NCI-H1417 treated with DMSO at 0.1 percent for 48 hours (cell line): ENCODE measurements around the gene CCNY.

Experiments
- DNase-seq: peaks from one replicate; lab custom pipeline; 2025; lab: John Stamatoyannopoulos, UW

CCNY gene

GRCh38 chr10:35562427-35562826, 226.1 kb downstream of the CCNY start:
- no peak for DNase-seq

GRCh38 chr10:35563261-35563891, 227.1 kb downstream of the CCNY start:
- no peak for DNase-seq

- DNase-seq, result no peak
Measured at GRCh38 chr10:35564341-35564968, 228.1 kb downstream of the CCNY start.

DNA sequence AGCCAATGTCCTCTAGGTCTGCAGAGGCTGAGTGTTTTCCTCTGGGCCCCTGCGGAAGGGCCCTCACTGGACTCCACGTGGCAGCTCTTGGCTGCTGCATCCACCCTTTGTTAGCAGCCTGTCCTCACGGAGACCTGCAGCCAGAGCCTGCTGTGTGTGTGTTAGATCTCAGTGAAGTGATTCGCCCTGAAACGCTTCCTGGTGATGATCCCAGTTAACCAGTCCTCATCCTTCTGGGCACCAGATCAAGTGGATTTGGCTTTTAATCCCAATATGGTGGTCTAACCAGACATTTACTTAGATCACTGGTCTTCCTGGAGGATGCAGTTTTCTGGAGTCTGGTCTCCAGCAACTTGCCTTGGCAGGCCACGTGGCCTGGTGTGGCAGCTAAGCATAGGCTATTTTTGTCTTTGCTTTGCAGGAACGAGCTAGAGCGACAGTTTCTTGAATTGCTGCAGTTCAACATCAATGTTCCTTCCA, 229.3 kb downstream of the CCNY start:
- DNase-seq, result no peak

DNA sequence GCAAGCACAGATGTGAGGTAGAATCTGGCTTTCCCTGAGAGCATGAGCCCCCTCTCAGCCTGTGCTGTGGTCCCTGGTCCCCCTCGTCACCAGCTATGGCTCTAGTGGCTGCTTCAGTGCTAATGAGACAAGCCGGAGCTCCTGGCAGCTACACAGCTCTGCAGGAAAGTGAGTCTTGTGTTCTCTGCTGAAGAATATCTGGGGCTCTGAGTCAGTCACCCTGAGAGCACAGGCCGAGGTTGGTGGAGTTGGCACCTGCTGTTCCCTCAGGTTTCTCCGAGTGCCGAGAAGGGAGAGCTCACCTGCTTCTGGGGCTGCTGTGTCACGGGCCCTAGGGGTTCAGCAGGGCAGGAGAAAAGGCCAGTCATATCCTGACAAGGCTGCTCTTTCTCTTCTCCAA, 231.6 kb downstream of the CCNY start:
- no peak for DNase-seq

DNA sequence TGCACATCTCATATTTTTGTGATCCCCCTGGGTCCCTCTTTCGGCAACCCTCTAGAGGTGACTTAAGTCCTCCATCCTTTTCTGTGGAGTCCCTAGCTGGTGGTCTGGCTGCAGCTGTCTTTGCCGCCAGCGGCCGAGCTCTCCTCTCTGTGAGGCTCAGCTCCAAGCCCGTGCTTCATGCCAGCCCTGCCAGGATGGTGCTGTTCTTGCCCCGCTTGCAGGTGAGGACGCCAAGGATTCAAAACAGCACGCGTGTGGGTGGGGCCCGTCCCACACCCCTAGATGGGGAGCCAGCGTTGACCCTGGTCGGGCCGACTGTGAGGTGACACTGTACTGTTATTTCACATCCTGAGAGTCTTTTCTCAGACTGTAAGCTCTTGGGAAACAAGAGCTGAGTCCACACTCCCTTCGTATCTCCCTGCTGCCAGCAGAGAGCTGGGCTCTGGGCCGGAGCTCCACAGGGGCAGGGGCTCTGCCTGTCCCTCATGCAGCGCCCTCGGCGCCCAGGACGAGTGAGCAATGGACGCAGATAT, 232.2 kb downstream of the CCNY start:
- no peak for DNase-seq

- DNase-seq, result no peak
Measured at GRCh38 chr10:35569111-35569707, 232.9 kb downstream of the CCNY start.

DNA sequence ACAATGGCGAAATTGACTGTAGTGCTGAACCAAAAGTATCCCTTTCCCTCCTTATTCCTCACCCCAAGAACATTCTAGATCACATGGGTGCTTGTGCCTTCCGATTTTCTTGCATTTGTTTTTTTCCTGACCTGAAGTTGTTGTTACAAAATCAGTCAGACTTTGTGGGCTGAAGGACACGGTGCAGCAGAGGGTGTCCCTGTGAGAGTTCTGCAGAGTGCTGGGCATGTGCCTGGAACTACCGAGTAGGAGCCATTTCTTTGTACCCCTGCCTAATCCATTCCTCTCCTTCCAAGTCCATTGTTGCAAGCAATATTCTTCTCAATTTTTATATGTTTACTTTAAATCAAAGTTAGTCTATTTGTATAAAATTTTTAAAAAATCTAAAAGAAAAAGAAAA, 233.5 kb downstream of the CCNY start:
- DNase-seq, result no peak

DNA sequence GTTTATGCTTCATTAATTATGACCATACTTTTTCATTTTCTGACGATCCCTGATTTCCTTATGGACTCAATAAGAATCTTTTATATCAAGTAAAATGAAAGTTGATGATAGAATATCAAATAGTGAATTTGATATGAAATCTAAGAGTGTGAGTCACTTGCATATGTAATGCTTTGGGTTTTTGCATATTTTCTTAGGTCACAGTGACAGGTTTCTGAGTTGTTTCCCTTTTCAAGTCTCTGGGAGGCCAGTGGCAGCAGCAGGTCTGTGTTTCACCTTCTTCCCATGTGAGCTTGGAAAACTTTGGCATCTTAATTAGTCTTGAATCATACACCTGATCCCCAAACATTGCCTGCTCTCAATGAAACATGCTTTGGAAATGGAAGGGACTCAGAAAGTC, 234.1 kb downstream of the CCNY start:
- no peak for DNase-seq

GRCh38 chr10:35572583-35572982, 236.3 kb downstream of the CCNY start:
- no peak for DNase-seq

- no peak for DNase-seq
Measured at GRCh38 chr10:35573796-35574195, 237.5 kb downstream of the CCNY start.

GRCh38 chr10:35574924-35575352, 238.6 kb downstream of the CCNY start:
- no peak for DNase-seq

GRCh38 chr10:35575640-35576039, 239.3 kb downstream of the CCNY start:
- DNase-seq, result no peak

DNA sequence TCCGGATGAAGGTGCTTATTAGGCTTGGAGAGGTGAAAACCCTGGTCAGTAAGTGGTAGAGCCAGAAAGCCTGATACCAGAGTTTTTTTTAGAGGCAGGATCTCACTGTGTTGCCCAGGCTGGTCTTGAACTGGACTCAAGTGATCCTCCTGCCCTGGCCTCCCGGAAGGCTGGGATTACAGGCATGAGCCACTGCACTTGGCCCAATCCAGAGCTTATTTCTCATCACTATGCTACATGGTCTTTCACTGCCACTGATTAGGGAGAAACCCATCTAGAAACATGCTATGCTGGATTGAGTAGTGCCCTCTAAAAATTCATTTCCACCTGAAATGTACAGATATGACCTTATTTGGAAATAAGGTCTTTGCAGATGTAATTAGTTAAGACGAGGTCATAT, 240.4 kb downstream of the CCNY start:
- DNase-seq, result no peak

DNA sequence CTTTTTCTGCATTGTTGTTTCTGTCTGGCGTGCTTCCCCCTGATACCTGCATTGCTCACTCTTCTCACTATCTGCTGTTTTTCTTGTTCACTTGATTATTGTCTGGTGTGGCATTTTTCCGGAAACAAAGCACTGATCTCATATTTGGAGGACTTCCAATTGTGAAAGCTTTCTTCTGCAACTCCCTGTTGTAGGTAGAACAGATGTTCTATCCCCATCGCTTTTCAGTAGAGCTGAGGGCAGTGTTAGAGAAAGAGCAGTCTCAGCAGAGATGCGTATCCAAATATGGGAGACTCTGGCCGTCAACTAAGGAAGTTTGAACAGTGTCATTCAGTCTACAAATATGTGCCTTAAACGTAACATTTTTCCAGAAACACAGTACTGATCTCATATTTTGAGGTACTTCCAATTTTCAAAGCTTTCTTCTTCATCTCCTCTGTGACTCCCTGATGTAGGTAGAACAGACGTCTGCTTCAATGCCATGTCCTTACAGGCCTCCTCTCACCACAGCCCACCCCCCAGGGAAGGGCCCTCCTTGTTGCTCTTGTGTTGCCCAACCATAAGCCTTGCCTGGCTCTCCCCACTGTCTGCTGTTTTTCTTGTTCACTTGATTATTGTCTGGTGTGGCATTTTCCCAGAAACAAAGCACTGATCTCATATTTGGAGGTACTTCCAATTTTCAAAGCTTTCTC, 241.8 kb downstream of the CCNY start:
- no peak for DNase-seq

DNA sequence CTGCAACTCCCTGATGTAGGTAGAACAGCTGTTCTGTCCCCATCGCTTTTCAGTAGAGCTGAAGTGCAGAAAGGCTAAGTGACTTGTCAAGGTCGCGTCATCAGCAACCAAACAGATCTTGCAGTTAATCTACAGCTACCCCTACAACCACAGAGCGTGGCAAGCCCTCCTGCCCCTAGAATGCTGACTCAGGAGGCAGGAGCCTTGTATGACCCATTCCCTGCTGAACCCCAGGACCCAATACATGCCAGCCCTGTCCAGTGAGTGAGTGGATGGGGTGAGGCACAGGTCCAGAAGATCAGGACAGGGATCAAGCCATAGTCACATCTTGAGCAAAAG, 242.3 kb downstream of the CCNY start:
- DNase-seq, result no peak

GRCh38 chr10:35579116-35579515, 242.8 kb downstream of the CCNY start:
- no peak for DNase-seq

DNA sequence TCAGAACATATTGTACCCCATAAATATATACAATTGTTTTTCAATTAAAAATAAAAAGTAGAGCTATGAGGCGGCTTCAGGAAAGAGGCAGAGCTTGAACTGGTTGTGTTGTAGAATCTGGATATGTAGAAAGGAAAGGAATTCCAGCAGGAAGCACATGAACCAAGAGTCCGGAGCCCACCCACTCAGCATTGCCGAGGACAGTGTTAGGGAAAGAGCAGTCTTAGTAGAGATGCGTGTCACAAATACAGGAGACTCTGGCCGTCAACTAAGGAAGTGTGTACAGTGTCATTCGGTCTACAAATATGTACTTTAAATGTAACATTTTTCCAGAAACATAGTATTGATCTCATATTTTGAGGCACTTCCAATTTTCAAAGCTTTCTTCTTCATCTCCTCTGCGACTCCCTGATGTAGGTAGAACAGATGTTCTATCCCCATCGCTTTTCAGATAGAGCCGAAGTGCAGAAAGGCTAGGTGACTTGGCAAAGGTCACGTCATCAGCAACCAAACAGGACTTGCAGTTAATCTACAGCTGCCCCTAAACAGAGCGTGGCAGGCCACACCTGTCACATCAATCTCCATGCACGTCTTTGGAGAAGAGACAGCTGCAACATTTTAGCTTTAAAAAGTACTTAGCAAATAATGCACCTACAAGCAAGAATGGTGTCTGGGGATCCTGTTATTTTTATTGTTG, 243.6 kb downstream of the CCNY start:
- no peak for DNase-seq

GRCh38 chr10:35580423-35580770, 244.1 kb downstream of the CCNY start:
- DNase-seq, result no peak

DNA sequence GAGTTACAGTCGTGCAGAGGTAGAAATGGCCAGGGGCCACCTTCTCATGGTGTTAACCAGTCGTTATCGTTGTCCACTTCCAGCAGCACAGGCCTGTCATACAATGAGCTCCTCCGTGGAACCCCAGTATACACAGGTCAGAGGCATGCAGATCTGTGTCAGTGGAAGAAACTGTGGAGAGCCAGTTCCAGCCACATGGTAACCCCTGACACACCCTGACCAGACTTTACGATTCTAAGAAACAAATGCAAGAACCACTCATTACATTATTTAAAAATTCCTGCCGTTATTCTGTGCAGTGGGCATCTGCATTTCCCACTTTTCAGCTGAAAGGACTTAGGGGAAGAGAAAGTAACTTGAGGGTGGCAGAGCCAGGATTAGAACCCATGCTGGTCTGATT, 245.3 kb downstream of the CCNY start:
- DNase-seq, result no peak

- DNase-seq, result no peak
Measured at GRCh38 chr10:35584946-35585345, 248.6 kb downstream of the CCNY start.

- no peak for DNase-seq
Measured at GRCh38 chr10:35585356-35585755, 249.0 kb downstream of the CCNY start.
